WI38 (cell line): ENCODE measurements around the gene ROR1.

Experiments used
- H3K4me3 ChIP-seq: 2 replicates; pipeline ENCODE4 v1.5.1; 2011; ENCODE audit warnings: low read depth, mild to moderate bottlenecking, control low read depth, low read length
- TF ChIP-seq, protein P1 (sequence below): IDR thresholded peaks from 2 replicates; pipeline ENCODE4 v1.5.1; 2012; ENCODE audit warnings: low read depth, mild to moderate bottlenecking, control low read depth, low read length

ROR1 gene

DNA sequence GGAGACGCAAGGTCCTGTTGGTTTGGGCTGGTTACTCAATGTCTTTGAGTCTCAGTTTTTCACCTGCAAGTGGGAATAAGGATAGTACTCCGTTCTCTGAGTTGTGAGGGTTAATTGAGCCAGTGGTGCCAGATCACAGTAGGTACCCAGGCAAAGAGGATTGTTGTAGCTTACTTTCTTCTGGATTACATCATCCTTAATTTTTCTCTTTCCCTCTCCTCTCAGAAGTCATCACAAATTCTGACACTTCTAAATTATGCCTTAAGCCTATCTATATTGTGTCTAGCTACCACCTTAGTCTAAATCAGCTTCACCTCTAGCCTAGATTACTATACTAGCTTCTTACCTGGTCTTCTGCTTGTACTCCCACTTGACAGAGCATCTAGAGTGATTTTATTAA, 149.5 kb downstream of the ROR1 start:
- TF ChIP-seq, protein P1, sequence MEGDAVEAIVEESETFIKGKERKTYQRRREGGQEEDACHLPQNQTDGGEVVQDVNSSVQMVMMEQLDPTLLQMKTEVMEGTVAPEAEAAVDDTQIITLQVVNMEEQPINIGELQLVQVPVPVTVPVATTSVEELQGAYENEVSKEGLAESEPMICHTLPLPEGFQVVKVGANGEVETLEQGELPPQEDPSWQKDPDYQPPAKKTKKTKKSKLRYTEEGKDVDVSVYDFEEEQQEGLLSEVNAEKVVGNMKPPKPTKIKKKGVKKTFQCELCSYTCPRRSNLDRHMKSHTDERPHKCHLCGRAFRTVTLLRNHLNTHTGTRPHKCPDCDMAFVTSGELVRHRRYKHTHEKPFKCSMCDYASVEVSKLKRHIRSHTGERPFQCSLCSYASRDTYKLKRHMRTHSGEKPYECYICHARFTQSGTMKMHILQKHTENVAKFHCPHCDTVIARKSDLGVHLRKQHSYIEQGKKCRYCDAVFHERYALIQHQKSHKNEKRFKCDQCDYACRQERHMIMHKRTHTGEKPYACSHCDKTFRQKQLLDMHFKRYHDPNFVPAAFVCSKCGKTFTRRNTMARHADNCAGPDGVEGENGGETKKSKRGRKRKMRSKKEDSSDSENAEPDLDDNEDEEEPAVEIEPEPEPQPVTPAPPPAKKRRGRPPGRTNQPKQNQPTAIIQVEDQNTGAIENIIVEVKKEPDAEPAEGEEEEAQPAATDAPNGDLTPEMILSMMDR: no peak

DNA sequence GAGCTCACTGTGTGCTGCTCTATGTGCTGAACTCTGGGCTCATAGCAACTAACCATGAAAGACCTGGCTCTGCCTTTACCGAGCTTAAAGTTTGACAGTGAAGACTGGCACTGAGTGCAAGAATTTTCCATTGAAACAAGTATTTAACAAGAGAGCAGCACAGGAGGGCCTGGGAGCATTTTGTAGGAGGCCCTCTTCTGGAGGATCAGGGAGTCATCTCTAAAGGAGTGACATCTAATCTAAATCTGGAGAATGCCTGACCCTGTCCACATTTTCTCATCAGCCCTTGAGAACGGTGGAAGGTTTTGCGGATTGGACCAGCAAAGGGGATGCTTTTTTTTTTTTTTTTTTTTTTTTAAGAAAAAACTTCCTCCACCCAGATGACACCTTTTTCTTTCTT, 150.8 kb downstream of the ROR1 start:
- TF ChIP-seq, protein P1: no peak
- H3K4me3 ChIP-seq: no peak overlapping the region

More for the DNA sequence above, 149.5 kb downstream of the ROR1 start:
- no peak overlapping the region for H3K4me3 ChIP-seq

DNA sequence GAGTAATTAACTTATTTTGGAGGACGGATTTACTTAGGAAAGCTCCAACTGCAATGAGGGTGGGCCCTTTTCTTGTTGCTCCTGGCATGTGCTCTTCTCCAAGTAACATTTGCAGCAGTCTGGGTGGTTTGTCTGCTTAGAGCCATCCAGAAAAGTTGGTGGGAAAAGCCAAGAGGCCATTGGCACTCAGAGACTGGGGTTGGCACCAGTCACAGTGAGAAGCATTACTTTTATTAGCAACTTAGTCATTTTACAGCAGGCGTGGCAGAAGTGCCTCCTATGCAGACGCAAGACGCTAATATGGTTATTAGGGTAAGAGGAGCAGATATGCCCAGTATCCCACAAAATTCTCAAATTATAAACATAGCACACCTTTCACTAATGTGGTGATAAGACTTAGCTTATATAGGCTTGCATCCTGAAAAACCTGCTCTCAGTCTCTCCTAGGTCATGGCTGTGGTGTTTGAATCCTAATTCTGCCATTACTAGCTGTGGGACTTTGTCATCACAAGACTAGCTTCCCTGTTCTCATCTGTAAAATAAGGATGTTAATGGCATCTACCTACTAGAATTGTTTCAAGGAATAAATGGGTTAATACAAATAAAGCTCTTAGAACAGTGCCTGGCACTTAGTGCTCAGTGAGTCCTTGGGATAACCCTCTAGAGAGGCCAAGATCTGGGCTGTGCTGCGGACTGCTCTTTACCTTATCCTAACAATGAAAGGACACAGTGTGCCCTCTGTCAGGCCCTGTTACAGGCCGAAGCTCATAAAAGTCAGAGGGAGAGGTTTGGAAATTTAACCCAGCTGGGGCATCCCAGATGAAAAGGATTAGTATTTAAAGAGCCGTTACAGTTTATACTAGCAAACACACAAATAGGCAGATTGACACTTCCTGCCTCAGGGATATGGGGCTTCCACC, 154.6 kb downstream of the ROR1 start:
- TF ChIP-seq, protein P1: no peak
- H3K4me3 ChIP-seq: no peak overlapping the region

DNA sequence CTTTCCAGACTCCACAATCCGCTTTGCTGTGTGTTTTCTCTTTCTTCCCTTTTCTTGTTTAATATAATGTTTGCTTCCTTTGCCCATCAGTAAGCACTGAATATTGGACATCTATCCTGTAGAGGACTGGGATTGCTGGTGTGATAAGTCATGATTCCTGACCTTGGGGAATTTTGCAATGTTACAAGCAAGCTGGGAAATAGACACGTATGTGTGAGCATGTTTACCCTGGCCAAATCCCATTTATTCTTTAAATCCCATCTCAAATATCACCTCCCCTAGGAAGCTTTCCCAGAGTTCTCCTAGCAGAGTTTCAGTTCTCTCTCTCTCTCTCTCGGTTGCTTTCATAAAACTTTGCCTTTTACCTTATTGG, 155.3 kb downstream of the ROR1 start:
- no peak overlapping the region for H3K4me3 ChIP-seq

DNA sequence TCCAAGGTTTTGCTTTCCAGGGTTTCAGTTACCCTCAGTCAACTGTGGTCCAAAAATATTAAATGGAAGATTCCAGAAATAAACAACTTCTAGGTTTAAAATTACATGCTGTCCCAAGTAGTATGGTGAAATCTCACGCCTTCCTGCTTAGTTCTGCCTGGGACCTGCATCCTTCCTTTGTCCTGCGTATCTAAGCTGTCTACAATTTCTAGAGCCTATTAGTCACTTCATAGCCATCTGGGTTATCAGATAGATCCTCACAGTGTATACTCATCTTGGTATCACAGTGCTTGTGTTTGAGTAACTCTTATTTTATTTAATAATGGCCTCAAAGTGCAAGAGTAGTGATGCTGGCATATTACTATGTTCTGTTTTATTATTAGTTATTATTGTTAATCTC, 157.7 kb downstream of the ROR1 start:
- TF ChIP-seq, protein P1: no peak
- H3K4me3 ChIP-seq: no peak overlapping the region

More for the DNA sequence above, 155.3 kb downstream of the ROR1 start:
- TF ChIP-seq, protein P1: no peak

DNA sequence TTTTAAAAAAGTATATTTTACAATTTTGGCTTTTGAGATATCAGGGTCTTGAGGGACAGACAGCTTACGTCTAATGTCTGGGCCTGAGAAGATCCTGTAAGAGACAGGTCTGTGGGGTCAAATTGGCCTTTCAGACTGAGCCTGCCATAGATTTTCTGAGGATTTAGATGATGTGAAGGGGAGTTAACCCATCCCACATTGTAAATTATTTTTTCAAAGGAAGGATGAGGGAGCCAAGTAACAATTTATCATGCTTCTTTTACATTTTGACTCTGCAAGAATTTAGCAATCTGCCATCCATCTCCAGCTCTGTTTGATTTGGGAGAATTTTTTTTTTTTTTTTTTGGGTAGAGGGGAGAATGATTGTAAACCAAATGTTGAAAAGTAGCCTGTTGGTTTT, 160.9 kb downstream of the ROR1 start:
- TF ChIP-seq, protein P1: no peak
- no peak overlapping the region for H3K4me3 ChIP-seq

DNA sequence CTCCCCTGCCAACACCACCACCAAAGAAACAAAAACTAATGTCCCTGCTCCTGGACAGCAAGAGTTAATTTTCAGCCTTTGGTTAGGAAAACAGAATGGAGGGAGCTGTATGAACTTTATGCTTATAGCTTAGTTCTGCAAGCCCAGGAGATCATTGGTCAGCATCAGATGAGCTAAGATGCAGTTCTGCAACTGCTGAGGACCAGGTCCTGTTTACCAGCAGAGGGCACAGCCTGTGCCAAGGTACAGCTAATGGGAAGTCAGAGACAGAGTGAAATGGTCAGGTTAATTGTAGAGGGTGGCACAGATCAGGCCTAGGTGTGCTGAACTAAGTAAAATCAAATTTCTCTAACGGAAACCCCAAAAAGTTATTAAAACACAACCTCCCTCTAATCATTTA, 161.3 kb downstream of the ROR1 start:
- TF ChIP-seq, protein P1: no peak
- H3K4me3 ChIP-seq: no peak overlapping the region
